Mesodermal cell (in vitro differentiated cells): ENCODE measurements around the gene AK1.
A peak's percentile ranks its signal among the peaks of the same experiment; 100 is the strongest.

Source experiments
- H3K27ac ChIP-seq: 2 replicates; pipeline ENCODE4 v1.7.0; 2013; ENCODE audit warnings: mild to moderate bottlenecking, low read depth, low read length, moderate library complexity; ENCODE audit not compliant: severe bottlenecking
- H3K36me3 ChIP-seq: 2 replicates; pipeline ENCODE4 v1.7.1; 2013; ENCODE audit warnings: mild to moderate bottlenecking, low read length, moderate library complexity; ENCODE audit not compliant: control insufficient read depth, insufficient read depth
- H3K4me1 ChIP-seq: one replicate; pipeline ENCODE4 v1.7.1; 2013; ENCODE audit warnings: mild to moderate bottlenecking, low read length; ENCODE audit not compliant: insufficient read depth, control insufficient read depth, poor library complexity, severe bottlenecking
- H3K4me3 ChIP-seq: 2 replicates; pipeline ENCODE4 v1.7.0; 2013; ENCODE audit warnings: low read length, control low read depth, mild to moderate bottlenecking; ENCODE audit not compliant: insufficient read depth, poor library complexity, severe bottlenecking; ENCODE audit errors: extremely low read depth
- H3K9me3 ChIP-seq: 2 replicates; pipeline ENCODE4 v1.7.1; 2013; ENCODE audit warnings: mild to moderate bottlenecking, low read length, moderate library complexity; ENCODE audit not compliant: control insufficient read depth
- WGBS, 2 experiments: methylation state at CpG; one replicate each; pipeline ENCODE4 v1.1.5; 2013; ENCODE audit warnings: missing lambda C conversion rate in 2 of 2; ENCODE audit not compliant: insufficient coverage in 2 of 2; 5-methylcytosine and 5-hydroxymethylcytosine counted together

Gene AK1

GRCh38 chr9:127856094-127856728, 21.3 kb downstream of the AK1 start:
- no peak overlapping the region for H3K4me3 ChIP-seq
- H3K36me3 ChIP-seq = peaks cover under 1% of the 10 kb centered on the region
- H3K4me1 ChIP-seq = peaks cover 18% of the 10 kb centered on the region
- 73 to 86% methylated on average over 5 to 9 of the region's 11 CpGs for WGBS, 2 experiments
- H3K27ac ChIP-seq = no peak overlapping the region
- no peaks in the 10 kb centered on the region for H3K9me3 ChIP-seq

GRCh38 chr9:127855522-127855921, 22.0 kb downstream of the AK1 start:
- WGBS, 2 experiments = 98 to 100% methylated on average over 5 of the region's 5 CpGs
- H3K36me3 ChIP-seq = peaks cover 8% of the 10 kb centered on the region
- H3K27ac ChIP-seq = no peak overlapping the region
- peaks cover 18% of the 10 kb centered on the region for H3K4me1 ChIP-seq
- H3K9me3 ChIP-seq = peaks cover 3% of the 10 kb centered on the region
- no peak overlapping the region for H3K4me3 ChIP-seq

DNA sequence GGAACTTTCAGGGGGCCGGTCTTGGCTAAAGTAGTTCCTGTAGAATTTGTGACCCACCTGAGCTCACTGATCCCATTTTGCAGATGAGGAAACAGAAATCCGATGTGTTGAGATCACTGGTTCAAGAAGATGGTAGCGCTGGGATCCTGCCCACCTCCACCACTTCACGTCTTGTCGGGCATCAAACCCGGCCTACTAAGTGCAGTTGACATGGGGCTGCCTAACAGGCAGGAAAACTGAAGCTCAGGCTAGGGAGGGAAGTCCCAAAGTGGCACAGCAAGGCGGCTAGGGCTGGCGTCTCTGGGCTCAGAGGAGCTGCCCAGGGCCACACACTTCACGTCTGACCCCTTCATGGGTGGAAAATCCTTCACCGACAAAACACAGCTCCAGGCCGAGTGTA, 22.5 kb downstream of the AK1 start:
- H3K27ac ChIP-seq = no peak overlapping the region
- peaks cover 12% of the 10 kb centered on the region for H3K36me3 ChIP-seq
- peaks cover 18% of the 10 kb centered on the region for H3K4me1 ChIP-seq
- H3K9me3 ChIP-seq = peaks cover 9% of the 10 kb centered on the region
- H3K4me3 ChIP-seq = no peak overlapping the region
- 91 to 97% methylated on average over 11 of the region's 11 CpGs for WGBS, 2 experiments

DNA sequence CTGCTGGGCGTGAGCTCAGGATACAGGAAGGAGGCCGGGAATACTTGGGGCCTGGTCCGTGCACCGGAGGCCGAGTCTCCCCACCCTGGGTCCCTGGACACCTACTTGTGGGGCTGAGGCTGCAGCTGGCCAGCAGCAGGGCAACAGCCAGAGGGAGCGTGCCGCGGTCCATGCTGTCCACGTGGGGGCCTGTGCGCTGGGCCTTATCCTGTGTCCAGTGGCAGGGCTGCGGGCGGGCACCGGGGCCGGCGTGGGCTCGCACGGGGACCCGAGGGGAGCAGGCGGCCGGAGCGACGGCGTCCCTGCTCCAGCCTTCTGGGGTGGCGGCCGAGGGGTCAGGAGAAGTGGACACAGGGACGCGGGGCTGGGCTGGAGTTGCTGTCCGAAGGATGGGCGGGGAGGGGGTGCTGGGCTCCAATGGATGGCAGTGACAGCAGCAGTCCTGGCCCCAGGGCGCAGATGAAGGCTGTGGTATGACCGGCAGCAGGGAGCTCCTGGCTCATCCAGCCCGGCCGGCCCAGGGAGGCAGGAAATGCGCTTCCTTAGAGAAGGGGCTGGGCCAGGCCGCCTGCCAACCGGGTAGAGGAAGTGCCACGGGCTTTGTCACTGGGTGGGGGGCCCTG, 23.2 kb downstream of the AK1 start, which contains the start of gene ENG:
Gene ENG, minus strand, starts transcription at position 475 of the 623 bp plus-strand sequence. Its CDS starts 303 bp downstream, at position 172.
- peaks cover 19% of the 10 kb centered on the region for H3K36me3 ChIP-seq
- peaks cover 15% of the 10 kb centered on the region for H3K9me3 ChIP-seq
- WGBS, 2 experiments = 71 to 81% methylated on average over 23 to 33 of the region's 37 CpGs
- peak within 1 kb of the TSS; percentile 33 for H3K4me3 ChIP-seq
- peaks cover 18% of the 10 kb centered on the region for H3K4me1 ChIP-seq
- peak within 1 kb of the TSS; percentile 41 for H3K27ac ChIP-seq

- H3K4me1 ChIP-seq = peaks cover 18% of the 10 kb centered on the region
- H3K27ac ChIP-seq = peak overlapping the region; percentile 41
- H3K36me3 ChIP-seq = peaks cover 23% of the 10 kb centered on the region
- peaks cover 21% of the 10 kb centered on the region for H3K9me3 ChIP-seq
- H3K4me3 ChIP-seq = peak overlapping the region; percentile 33
- 82 to 93% methylated on average over 9 to 11 of the region's 13 CpGs for WGBS, 2 experiments
Observed at GRCh38 chr9:127853312-127854183, 23.9 kb downstream of the AK1 start.

DNA sequence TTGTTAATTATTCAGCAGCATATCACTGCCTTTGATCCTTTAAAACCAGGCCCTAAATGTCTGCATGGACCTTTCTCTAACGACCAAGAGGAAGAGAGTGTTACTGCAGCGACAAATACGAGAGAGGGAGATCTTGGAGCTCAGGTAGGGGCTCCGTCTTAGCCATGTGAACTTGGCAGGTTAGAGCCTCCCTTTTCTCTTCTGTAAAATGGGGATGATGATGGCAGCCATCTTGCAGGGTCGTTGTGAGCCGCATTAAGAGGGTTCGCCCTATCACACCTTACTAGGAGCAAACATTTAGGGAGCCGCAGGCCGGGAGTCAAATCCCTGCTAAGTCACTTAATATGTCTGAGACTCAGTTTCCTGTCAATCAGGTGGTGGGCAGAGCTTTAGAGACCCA, 24.6 kb downstream of the AK1 start:
- WGBS, 2 experiments = 92 to 94% methylated on average over 4 to 6 of the region's 9 CpGs
- Histone ChIP-seq H3K36me3 (peaks cover 23% of the 10 kb centered on the region), H3K9me3 (peaks cover 29% of the 10 kb centered on the region), H3K4me3 (peak overlapping the region; percentile 33), H3K27ac (no peak overlapping the region), H3K4me1 (peaks cover 14% of the 10 kb centered on the region)

DNA sequence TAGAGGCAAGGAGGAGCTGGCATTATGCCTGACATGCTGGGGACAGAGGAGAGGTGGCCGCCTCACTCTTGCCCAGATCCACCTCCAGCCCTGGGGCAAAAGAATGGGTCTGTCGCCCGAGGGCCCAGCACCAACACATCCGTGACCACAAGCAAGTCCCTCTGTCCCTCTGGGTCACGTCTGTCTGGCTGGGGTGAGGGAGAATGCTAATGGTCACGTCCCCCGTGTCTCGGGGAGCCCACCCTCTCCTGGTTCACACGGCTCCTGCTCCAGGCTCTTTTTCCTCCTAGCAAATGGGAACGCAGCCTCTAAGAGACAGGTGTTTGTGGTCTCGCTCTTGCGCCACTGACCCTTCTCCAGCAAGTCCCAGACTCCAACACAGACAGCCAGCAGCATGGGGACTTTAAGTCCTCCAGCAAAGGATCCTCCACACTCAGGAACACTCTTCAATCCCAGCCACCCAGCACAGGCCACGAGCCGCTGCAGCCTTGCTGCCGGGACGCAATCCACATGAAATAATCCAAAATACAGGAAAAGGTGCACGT, 27.1 kb downstream of the AK1 start:
- Histone ChIP-seq H3K4me3 (no peak overlapping the region), H3K36me3 (peaks cover 23% of the 10 kb centered on the region), H3K4me1 (peaks cover 23% of the 10 kb centered on the region), H3K27ac (no peak overlapping the region), H3K9me3 (peaks cover 29% of the 10 kb centered on the region)
- 96 to 98% methylated on average over 11 to 12 of the region's 17 CpGs for WGBS, 2 experiments

DNA sequence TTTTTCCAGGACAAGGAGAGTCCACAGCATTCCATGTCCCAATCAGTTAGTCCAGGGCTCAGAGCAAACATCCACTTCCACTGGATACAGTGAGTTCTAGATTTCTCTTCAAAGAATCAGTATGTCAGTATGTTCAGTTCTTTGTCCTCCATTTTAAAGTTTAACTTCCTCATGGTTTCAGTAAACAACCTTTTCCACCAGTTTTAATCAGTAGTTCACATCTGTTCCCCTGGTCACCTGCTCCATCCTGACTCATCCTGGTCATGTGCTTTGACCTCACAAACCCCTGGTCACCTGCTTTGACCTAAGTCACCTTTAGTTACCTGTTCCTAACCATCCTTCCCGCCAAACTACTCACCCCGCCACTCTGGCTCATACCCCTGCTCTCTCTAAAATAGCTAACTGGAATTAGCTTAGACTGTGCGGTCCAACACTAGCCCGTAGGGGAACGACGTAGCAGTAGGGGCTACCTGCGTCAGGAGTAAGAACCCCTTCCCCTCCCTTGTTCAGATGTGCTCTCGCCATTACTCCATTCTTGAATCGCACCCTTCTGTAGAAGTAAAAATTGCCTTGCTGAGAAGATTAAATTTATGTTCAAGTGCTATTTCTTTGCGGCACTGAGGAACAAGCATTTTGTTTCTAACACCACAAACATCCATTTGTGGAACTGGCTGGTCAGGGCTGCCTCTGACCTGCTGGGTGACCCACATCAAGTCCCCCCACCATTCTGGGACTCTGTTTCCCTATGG, 28.5 kb downstream of the AK1 start:
- WGBS, 2 experiments = 98 to 100% methylated on average over 6 to 7 of the region's 10 CpGs
- Histone ChIP-seq H3K4me3 (no peak overlapping the region), H3K4me1 (peaks cover 29% of the 10 kb centered on the region), H3K36me3 (peaks cover 23% of the 10 kb centered on the region), H3K27ac (no peak overlapping the region), H3K9me3 (peaks cover 29% of the 10 kb centered on the region)

DNA sequence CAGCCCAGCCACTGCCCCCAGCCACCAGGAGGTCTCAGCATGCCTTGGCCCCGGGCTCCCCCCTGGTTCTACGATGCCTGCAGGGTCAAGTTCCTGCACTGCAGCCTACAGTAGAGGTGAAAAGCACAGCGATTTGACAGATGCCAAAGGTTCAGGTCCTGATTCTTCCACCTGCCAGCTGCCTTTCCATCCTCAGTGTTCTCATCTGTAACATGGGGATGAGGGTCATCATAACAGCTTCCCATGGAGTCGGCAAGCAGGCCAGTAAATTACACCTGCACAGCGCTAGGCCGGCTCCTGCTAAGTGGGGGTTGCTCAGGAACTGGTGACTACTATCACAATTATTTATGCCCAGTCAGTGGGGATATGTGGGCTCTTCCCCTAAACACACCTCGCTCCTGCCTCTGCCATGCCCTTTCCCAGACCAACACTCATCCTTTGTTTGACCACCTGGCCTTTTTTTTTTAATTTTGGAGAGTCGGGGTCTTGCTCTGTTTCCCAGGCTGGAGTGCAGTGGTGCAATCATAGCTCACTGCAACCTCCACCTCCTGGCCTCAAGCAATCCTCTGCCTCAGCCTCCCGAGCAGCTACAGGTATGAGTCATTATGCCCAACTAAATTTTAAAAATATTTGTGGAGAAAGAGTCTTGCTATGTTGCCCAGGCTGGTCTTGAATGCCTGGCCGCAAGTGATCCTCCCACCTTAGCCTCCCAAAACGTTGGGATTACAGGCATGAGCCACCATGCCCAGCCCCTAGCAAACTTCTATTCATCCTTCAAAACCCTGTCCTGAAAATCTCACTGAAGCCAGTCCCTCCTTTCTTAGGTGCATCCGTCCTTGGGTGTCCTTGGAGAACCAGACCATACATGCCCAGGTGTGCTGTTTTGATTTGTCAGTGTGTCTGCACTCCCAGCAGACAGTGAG, 29.4 kb downstream of the AK1 start:
- H3K4me1 ChIP-seq = peaks cover 22% of the 10 kb centered on the region
- WGBS, 2 experiments = 82 to 83% methylated on average over 8 to 9 of the region's 12 CpGs

More for the DNA sequence above, 29.4 kb downstream of the AK1 start:
- Histone ChIP-seq H3K9me3 (peaks cover 29% of the 10 kb centered on the region), H3K4me3 (no peak overlapping the region), H3K36me3 (peaks cover 24% of the 10 kb centered on the region), H3K27ac (no peak overlapping the region)
